HG02759 (cell line): ENCODE measurements around the gene OR10J1.

ENCODE experiments used
- ATAC-seq: cut with Tn5 transposase; IDR thresholded peaks from one replicate; pipeline ENCODE4 v1.9.1; 2021; ENCODE audit warnings: mild to moderate bottlenecking, moderate library complexity; ENCODE audit not compliant: unreplicated experiment

The OR10J1 gene

DNA sequence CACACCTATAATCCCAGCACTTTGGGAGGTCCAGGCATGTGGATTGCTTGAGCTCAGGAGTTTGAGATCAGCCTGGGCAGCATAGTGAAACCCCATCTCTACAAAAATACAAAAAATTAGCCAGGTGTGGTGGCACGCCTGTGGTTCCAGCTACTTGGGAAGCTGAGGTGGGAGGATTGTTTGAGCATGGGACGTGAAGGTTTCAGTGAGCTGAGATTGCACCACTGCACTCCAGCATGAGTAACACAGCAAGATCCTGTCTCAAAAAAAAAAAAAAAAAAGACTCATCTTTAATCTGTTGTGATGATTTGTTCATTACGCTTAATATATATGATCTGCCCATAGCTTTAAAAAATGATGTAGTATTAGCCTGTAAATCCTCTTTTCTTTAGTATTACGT is 44.0 kb downstream of the OR10J1 start:
- ATAC-seq, result no peak
